MM.1S (cell line): ENCODE measurements around the gene MEP1A.

Experiments
- DNase-seq: peaks from one replicate; pipeline ENCODE4 v3.0.0-alpha.2; 2015
- H2AFZ ChIP-seq: fragments of 300-600 bp; sonication (generic); 2 replicates; pipeline ENCODE4 v1.6.0; 2016; ENCODE audit warnings: antibody characterized with exemption, low read length
- H3F3A ChIP-seq: fragments of 300-600 bp; sonication (generic); 2 replicates; pipeline ENCODE4 v1.6.1; 2016; ENCODE audit warnings: mild to moderate bottlenecking, antibody characterized with exemption, low read length, moderate library complexity, mixed read lengths; ENCODE audit not compliant: insufficient read depth
- H3K27ac ChIP-seq: fragments of 300-600 bp; sonication (generic); 2 replicates; pipeline ENCODE4 v1.5.1; 2016; ENCODE audit warnings: mild to moderate bottlenecking, low read length
- H3K27me3 ChIP-seq: fragments of 300-600 bp; sonication (generic); replicated peaks from 2 replicates; pipeline ENCODE4 v1.6.0; 2016; ENCODE audit warnings: low read length; ENCODE audit not compliant: insufficient read depth
- H3K36me3 ChIP-seq: fragments of 300-600 bp; sonication (generic); replicated peaks from 2 replicates; pipeline ENCODE4 v1.6.1; 2016; ENCODE audit warnings: mild to moderate bottlenecking, low read length, mixed read lengths; ENCODE audit not compliant: insufficient read depth
- H3K4me1 ChIP-seq: fragments of 300-600 bp; sonication (generic); 2 replicates; pipeline ENCODE4 v1.6.1; 2016; ENCODE audit warnings: low read length, mixed read lengths
- H3K4me2 ChIP-seq: fragments of 300-600 bp; sonication (generic); 2 replicates; pipeline ENCODE4 v1.6.0; 2016; ENCODE audit warnings: low read depth, low read length
- H3K4me3 ChIP-seq: fragments of 300-600 bp; sonication (generic); 2 replicates; pipeline ENCODE4 v1.5.1; 2016; ENCODE audit warnings: low read length, mixed read lengths
- H3K79me2 ChIP-seq: fragments of 300-600 bp; sonication (generic); 2 replicates; pipeline ENCODE4 v1.6.1; 2016; ENCODE audit warnings: mixed run types, low read length, mixed read lengths
- H3K9ac ChIP-seq: fragments of 300-600 bp; sonication (generic); 2 replicates; pipeline ENCODE4 v1.6.1; 2016; ENCODE audit warnings: low read length, mixed read lengths
- H3K9me2 ChIP-seq: fragments of 300-600 bp; sonication (generic); replicated peaks from 2 replicates; pipeline ENCODE4 v1.6.1; 2016; ENCODE audit warnings: mild to moderate bottlenecking, low read length, mixed read lengths; ENCODE audit not compliant: insufficient read depth
- H3K9me3 ChIP-seq: fragments of 300-600 bp; sonication (generic); replicated peaks from 2 replicates; pipeline ENCODE4 v1.6.1; 2016; ENCODE audit warnings: mild to moderate bottlenecking, low read length, mixed read lengths; ENCODE audit not compliant: insufficient read depth
- H4K20me1 ChIP-seq: fragments of 300-600 bp; sonication (generic); 2 replicates; pipeline ENCODE4 v1.6.1; 2016; ENCODE audit warnings: mild to moderate bottlenecking, low read length, moderate library complexity, mixed read lengths; ENCODE audit not compliant: insufficient read depth
- EZH2 ChIP-seq: fragments of 300-600 bp; sonication (generic); optimal IDR thresholded peaks from 2 replicates; pipeline ENCODE3; 2017; ENCODE audit warnings: low read depth, mild to moderate bottlenecking, antibody characterized with exemption, low read length, mixed read lengths
- EZH2phosphoT487 ChIP-seq: fragments of 300-600 bp; sonication (generic); IDR thresholded peaks from 2 replicates; pipeline ENCODE4 v1.6.1; 2018; ENCODE audit warnings: antibody characterized with exemption, low read length
- TF ChIP-seq, protein P1 (sequence below): fragments of 300-600 bp; sonication (generic); IDR thresholded peaks from 2 replicates; pipeline ENCODE4 v1.5.1; 2016; ENCODE audit warnings: antibody characterized with exemption, low read length, mixed read lengths

The MEP1A gene

DNA sequence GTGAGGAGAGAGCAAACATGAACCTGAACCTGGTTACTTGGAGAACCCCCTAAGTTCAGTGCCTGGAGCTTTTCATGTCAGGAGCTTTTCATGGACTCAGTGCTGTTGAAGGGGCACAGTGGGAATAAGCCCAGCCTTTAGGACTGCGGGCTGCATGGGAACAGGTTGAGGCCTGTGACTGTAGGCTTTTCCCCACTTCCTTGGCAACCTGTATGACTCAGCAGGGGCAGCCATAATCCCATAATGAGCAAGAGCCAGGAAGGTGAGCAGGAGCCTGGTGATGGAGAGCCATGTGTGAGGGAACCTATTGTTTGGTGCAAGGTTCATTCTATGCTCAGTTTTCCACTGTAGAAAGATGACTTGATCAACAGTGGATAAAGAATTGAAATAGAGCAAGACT lies 23.4 kb downstream of the MEP1A start:
- H4K20me1 ChIP-seq = no peaks in the 10 kb centered on the region
- H3K36me3 ChIP-seq = no peaks in the 10 kb centered on the region
- no peaks in the 10 kb centered on the region for H3K9me3 ChIP-seq
- H3K4me3 ChIP-seq = no peak overlapping the region
- H2AFZ ChIP-seq = no peak overlapping the region
- no peaks in the 10 kb centered on the region for H3K4me1 ChIP-seq
- no peaks in the 10 kb centered on the region for H3K79me2 ChIP-seq
- H3K9ac ChIP-seq = no peak overlapping the region
- no peaks in the 10 kb centered on the region for H3K9me2 ChIP-seq
- H3K27me3 ChIP-seq = no peaks in the 10 kb centered on the region
- no peak overlapping the region for H3K4me2 ChIP-seq
- no peak overlapping the region for H3K27ac ChIP-seq
- DNase-seq = no peak
- TF ChIP-seq, protein P1, sequence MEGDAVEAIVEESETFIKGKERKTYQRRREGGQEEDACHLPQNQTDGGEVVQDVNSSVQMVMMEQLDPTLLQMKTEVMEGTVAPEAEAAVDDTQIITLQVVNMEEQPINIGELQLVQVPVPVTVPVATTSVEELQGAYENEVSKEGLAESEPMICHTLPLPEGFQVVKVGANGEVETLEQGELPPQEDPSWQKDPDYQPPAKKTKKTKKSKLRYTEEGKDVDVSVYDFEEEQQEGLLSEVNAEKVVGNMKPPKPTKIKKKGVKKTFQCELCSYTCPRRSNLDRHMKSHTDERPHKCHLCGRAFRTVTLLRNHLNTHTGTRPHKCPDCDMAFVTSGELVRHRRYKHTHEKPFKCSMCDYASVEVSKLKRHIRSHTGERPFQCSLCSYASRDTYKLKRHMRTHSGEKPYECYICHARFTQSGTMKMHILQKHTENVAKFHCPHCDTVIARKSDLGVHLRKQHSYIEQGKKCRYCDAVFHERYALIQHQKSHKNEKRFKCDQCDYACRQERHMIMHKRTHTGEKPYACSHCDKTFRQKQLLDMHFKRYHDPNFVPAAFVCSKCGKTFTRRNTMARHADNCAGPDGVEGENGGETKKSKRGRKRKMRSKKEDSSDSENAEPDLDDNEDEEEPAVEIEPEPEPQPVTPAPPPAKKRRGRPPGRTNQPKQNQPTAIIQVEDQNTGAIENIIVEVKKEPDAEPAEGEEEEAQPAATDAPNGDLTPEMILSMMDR = no peak
- no peak for TF ChIP-seq EZH2phosphoT487
- no peak for TF ChIP-seq EZH2
- H3F3A ChIP-seq = no peaks in the 10 kb centered on the region

DNA sequence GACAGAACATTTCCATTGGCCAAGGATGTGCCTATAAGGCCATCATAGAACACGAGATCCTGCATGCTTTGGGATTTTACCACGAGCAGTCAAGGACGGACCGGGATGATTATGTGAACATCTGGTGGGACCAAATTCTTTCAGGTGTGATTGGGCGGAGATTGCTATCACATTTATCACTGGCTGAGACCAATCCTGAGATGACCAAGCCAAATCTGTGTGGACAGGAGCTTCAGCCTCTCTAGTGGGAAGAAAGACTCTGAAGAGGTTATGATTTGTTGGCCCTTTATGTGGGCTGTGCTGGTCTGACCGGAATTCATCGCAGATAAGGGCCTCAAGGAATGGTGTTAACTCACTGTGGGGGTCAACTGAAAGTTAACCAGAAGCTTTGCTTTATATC lies 26.4 kb downstream of the MEP1A start:
- Histone ChIP-seq H3F3A (no peaks in the 10 kb centered on the region), H3K27ac (no peak overlapping the region), H3K9ac (no peak overlapping the region), H3K27me3 (no peaks in the 10 kb centered on the region), H2AFZ (no peak overlapping the region), H3K4me2 (no peak overlapping the region), H3K79me2 (no peaks in the 10 kb centered on the region), H4K20me1 (no peaks in the 10 kb centered on the region), H3K4me1 (no peaks in the 10 kb centered on the region), H3K36me3 (no peaks in the 10 kb centered on the region), H3K9me3 (no peaks in the 10 kb centered on the region), H3K4me3 (no peak overlapping the region), H3K9me2 (no peaks in the 10 kb centered on the region)
- TF ChIP-seq EZH2 (no peak), EZH2phosphoT487 (no peak)
- TF ChIP-seq, protein P1 = no peak
- DNase-seq = no peak

DNA sequence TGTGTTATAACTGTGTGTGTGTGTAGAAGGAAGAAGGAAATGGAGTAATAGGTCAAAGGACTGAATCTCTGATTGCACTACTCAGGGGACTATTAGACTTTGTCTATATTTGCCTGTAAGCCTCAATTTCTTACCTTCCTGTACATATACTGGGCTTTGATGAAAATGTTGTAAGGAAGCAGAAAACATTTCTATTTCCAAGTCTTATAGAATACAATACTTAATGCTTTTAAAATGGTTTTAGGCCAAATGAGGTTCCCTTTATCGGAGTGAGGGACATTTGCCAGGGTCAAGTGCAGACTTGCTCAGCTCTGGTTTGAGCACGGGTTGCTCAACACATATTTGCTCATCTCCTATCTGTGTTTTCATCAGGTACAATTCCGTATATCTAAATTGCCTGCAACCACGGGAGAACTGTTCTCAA lies 28.3 kb downstream of the MEP1A start:
- Histone ChIP-seq H3K9ac (no peak overlapping the region), H3K36me3 (no peaks in the 10 kb centered on the region), H3K9me3 (no peaks in the 10 kb centered on the region), H3F3A (no peaks in the 10 kb centered on the region), H3K4me1 (no peaks in the 10 kb centered on the region), H3K4me2 (no peak overlapping the region), H2AFZ (no peak overlapping the region), H3K79me2 (no peaks in the 10 kb centered on the region), H3K27ac (no peak overlapping the region), H4K20me1 (no peaks in the 10 kb centered on the region), H3K9me2 (no peaks in the 10 kb centered on the region), H3K4me3 (no peak overlapping the region), H3K27me3 (no peaks in the 10 kb centered on the region)
- TF ChIP-seq, protein P1 = no peak
- TF ChIP-seq EZH2phosphoT487 = no peak
- TF ChIP-seq EZH2 = no peak
- no peak for DNase-seq
